ENCODE measurements around the gene KIF11.
"Not testable (repeated sequence)": the region's sequence is repeated elsewhere in the genome, so short reads cannot be mapped to it uniquely, and the experiment has no call there.

KIF11 gene

GRCh38 chr10:92592761-92593618, at the start of gene KIF11:
Gene KIF11, plus strand, starts transcription at chr10:92593130. Its CDS starts 246 bp downstream, at chr10:92593376.
- peak; percentile 94 to 95 for DNase-seq (ENCODE audit: low read depth in 2 of 2, low spot score in 1 of 2)

DNA sequence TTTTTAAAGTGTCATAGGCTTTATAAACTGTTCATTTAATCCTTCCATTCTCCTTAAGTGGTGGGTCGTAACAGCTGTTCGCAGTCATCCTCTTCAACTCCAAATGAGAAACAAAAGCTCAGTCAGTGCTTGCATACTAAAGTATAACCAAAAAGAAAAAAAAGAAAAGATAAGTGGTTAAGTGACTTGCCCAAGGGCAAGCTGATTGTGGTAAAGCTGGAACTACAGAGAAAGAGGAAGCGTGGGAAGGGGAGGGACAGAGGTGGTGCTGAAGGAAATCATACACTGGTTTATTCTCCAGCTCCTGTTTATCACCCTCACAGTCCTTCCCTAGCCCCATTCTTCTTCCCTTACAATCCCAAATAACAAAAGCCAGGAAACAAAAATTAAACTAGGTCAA, 48.6 kb upstream of the KIF11 start:
- no peak for DNase-seq (ENCODE audit: low read depth in 2 of 2, low spot score in 1 of 2)

DNA sequence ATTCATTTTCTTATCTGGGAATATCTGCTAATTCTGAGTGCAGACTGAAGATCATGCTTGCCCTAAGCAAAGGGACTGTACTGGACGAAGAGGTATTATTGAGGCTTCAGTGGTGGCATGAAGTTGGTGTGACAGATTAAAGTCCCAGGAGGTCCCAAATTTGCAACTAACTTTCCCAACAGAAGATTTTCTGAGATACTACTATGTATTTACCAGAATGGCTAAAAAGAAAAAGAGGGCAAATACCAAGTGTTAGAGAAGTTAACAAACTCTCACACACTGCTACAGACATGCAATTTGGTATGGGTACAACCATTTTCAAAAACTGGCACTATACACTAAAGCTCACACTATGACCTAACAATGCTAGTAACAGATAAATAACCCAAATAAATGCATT, 47.4 kb upstream of the KIF11 start:
- no peak for DNase-seq (ENCODE audit: low read depth in 2 of 2, low spot score in 1 of 2)

DNA sequence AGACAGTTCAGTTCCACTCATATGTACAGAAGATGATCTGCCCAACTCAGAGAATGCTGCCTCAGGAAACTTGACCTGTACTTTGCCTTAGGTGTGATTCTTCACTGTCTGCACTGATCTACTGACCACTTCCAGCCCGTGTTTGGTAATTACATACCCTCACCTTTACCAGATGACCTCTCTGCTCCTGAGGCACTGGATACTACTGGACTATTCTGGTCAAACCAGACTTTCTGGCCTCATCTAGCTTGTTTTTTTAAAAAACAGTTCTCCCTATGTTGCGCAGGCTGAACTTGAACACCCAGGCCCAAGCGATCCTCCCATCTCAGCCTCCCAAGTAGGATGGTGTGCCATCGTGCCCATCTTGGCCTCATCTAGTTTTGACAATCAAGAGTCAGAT, 45.3 kb upstream of the KIF11 start:
- no peak for DNase-seq (ENCODE audit: low read depth in 2 of 2, low spot score in 1 of 2)

DNA sequence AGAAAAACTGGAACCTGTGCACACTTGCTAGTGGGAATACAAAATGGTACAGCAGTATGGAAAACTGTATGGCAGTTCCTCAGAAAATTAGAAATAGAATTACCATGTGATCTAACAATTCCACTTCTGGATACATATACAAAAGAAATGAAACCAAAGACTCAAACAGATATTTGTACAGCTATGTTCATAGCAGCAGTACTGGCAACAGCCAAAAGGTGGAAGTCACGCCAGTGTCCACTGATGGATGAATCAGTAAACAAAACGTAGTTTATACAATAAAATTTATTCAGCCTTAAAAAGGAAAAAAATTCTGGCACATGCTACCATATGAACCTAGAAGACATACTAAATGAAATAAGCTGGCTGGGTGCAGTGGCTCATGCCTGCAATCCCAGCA, 42.0 kb upstream of the KIF11 start:
- no peak for DNase-seq (ENCODE audit: low read depth in 2 of 2, low spot score in 1 of 2)

DNA sequence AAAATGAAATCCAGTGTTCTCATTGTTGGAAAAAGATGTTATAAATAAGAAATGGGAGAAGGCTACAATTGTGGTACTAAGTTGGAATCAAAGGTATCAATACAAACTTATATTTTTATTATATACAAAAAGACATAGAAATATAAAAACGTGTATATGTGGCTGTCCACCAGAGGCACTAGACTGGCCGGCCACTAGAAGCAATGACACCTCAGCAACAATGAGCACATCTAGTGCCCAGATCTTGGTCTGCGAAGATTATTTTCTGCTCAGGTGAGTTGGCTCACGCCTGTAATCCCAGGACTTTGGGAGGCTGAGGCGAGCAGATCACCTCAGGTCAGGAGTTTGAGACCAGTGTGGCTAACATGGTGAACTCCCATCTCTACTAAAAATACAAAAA, 40.6 kb upstream of the KIF11 start:
- no peak for DNase-seq (ENCODE audit: low read depth in 2 of 2, low spot score in 1 of 2)

DNA sequence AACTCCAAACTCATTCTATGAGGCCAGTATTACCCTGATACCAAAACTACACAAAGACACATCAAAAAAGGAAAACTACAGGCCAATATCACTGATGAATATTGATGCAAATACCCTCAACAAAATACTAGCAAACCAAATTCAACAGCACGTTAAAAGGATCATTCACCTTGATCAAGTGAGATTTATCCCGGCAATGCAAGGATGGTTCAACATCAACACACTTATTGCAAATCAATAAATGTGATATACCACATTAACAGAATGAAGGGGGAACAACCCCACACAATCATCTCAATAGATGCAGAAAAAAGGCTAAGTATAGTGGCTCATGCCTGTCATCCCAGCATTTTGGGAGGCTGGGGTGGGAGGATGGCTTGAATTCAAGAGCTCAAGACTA, 39.0 kb upstream of the KIF11 start:
- no peak for DNase-seq (ENCODE audit: low read depth in 2 of 2, low spot score in 1 of 2)

DNA sequence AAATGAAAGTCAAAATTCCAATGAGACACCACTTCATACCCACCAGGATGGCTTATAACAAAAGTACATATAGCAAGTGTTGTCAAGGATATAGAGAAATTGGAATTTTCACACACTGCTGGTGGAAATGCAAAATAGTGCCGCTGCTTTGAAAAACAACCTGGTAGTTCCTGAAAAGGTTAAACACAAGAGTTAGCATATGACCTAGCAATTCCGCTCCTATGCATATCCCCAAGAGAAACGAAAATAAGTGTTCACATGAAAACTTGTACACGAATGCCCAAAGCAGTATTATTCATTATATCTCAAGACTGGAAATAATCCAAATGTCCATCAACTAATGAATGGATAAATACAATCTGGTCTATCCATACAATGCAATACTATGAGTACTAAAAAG, 33.9 kb upstream of the KIF11 start:
- DNase-seq (ENCODE audit: low read depth in 2 of 2, low spot score in 1 of 2), result no peak

GRCh38 chr10:92562424-92562823, 30.5 kb upstream of the KIF11 start:
- no peak for DNase-seq (ENCODE audit: low read depth in 2 of 2, low spot score in 1 of 2)

DNA sequence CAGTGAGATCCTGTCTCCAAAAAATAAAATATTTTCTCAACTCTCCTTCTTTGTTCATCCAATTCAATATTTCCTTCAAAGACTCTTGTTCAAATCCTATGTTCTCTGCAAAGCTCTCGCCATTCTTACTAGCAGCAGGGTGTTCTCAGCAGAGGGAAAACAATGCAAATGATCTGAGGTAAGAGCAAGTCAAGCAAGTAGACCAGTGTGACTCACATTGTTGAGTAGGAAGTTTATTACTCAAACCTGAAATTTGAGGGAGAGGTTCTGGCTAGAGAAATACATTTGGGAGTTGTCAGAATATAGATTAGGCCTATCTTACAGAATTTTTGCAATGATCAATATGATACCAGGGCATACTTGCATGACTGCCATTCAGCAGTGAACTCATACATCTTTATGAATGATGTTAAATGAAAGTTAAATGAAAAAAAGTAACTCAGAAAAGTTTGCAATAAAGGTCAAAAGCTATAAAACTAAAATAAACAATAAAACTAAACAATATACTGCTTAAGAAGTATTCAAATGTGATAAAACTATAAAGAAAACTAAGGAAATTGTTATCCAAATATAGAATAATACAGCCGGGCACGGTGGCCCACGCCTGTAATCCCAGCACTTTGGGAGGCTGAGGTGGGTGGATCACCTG, 24.9 kb upstream of the KIF11 start:
- no peak for DNase-seq (ENCODE audit: low read depth in 2 of 2, low spot score in 1 of 2)

DNA sequence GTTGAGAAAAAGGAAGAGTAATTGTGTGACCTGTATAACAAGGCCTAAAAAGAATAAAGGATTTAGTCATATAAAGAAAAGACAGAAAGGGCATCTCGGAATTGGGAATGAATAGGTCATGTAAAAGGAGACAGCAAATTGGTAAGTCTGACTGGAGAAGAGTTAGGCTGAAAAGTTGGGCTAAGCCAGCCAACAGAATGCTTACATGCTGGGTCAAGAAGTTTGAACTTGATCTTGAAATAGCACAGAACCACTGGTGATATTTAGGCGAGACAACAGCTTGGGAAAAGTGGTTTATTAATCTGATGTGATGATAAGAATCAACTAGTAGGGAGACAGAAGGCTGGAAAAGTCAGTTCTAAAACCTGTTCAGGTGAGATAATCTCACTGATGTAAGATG, 23.9 kb upstream of the KIF11 start:
- DNase-seq (ENCODE audit: low read depth in 2 of 2, low spot score in 1 of 2), result no peak

DNA sequence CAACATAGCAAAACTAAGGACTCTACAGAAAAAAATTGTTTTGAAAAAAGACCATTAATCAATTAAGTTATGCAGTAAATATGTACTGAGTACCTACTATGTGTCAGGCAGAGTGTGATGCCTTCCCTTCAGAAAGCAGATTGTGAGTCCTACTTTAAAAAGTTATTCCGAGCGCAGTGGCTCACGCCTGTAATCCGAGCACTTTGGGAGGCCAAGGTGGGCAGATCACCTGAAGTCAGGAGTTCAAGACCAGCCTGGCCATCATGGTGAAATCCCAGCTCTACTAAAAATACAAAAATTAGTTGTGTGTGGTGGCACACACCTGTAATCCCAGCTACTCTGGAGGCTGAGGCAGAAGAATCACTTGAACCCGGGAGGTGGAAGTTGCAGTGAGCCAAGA, 23.3 kb upstream of the KIF11 start:
- not testable (repeated sequence) for DNase-seq (ENCODE audit: low read depth in 2 of 2, low spot score in 1 of 2)

DNA sequence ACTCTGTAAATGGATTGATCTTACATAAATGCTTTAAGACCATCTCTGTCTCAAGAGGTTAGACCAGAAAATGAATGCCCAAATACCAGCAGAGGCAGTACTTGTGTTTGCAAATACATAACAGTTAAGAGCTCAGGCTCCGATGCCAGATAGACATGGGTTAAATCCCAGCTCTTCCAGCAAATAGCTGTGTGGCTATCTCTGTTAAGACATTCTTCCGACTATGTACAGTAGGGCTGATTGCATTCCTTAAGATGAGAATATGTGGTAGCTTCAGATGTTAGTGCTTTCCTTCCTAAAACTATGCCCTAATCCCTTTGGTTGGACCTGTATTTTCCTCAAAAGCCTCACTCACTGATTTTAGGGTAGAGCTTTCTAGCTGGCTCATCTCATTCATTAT, 21.3 kb upstream of the KIF11 start:
- no peak for DNase-seq (ENCODE audit: low read depth in 2 of 2, low spot score in 1 of 2)

DNA sequence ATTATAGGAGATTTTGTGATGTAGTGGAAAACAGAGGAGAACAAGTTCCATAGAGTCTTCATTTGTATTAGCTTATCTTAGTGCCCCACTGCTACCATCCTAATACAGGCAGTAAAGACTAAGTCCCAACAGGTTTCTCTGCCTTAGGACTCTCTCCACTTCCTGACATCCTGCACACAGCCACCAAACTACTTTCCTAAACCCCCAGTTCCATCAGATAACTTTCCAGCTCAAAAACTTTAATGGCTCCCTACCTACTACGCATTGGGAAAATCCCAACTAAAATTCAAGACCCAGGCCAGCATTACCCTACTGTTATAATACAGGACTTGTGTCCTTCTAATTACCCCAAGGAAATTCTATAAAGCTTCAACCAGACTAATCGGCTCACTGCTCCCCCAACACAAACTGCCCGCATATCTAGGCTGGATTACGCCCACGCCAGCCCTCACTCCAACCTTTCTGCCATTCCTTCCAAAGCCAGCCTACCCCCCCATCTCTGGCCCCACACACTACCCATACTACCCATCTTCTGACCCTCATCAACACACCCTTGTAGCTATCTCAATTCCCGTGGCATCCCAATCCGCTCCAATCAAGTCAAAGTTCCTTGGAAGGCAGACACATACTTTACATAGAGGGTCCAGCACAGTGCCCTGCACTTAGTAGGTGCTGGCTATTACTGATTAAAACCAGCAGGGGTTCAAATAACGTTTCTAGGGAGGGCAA, 20.4 kb upstream of the KIF11 start:
- no peak for DNase-seq (ENCODE audit: low read depth in 2 of 2, low spot score in 1 of 2)

GRCh38 chr10:92573091-92573797, 19.7 kb upstream of the KIF11 start:
- peak in 1 of 2 donors; percentile 4 for DNase-seq (ENCODE audit: low read depth in 2 of 2, low spot score in 1 of 2)

DNA sequence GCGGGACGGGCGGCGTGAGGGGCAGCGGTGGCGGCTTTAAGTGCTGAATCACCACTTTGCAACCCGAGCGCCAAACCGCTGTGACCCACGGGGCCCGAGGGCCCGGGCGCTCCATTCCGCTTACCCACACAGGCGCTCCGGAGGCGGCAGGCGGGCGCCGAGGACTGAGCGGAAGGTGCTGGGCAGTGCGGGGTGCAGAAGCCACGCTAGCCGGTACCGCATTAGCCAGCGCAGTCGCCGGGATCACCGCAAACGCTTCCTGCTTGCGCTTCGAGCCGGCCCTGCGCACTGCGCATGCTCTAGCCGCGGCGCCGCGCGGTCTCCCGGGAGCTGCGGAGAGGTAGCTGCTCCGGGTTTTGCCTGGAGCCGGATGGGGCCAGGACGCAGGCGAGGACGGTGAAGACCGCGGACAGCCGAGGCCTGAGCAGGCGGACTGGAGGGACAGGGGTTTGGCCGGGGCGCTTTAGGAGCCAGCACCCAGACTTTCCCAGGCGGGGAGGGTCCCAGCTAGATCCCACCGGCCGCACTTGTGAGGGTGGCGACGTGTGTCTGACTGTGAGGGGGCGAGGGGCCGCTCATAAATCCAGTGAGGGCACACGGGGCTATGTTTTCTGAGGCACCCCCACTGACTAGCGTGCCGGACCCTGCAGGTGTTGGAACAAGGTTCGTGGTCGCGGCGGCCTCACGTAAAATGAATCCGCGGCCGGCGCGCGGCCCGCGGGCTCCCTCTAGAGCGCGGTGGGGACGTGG, 19.0 kb upstream of the KIF11 start, which contains the start of gene IDE:
Gene IDE, minus strand, starts transcription at position 296 of the 750 bp plus-strand sequence. Its CDS starts 74 bp downstream, at position 222.
- peak; percentile 49 to 52 for DNase-seq (ENCODE audit: low read depth in 2 of 2, low spot score in 1 of 2)

DNA sequence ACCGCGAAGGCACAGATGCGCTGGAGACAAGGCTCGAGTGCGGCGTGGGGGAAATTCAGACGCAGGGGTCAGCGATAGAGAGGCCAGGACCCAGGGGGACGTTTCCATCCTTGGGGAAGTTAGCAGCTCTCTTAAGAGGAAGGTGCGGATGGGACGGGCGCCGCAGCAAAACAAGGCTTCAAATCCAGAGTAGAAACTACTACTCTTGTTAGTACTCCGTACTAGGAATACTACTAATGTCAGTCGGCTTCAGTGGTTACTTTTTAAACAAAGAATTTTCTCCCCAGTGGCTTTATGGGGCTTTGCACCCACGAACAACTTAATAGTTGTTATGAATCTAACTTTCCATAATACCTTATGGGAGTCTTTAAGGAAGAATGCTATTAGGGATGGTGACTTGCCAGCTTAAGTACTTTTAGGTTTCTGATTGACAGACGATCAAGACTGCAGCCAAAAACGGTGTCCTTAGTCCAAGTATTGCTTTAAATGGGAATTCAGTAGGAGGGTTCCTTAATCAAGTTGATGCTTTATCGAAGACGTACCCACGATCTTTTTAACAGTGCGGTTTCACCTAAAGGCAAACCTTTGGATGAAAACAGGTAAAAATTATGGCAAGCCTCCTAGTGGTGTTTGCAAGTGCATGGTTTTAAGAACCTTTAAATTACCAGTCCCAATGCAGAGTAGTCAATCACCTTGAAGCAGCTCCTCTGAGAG, 18.2 kb upstream of the KIF11 start:
- no peak for DNase-seq (ENCODE audit: low read depth in 2 of 2, low spot score in 1 of 2)

DNA sequence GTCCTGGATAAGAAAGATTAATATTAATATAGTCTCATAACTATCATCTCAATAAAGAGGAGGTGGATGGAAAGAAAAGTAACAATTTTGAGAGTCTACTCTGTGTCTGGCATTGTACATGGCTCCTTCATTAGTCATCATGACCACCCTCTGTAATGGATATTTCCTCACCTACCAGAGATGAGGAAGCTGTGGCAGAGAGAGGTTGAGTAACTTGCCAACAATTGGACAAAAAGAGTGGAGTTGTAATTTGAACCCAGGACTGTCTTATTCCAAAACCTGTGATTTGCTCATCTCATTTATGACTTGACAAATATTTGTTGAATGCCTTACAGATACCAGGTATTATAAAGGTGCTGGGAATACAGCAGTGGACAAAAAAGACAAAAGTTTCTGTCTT, 17.0 kb upstream of the KIF11 start:
- DNase-seq (ENCODE audit: low read depth in 2 of 2, low spot score in 1 of 2), result no peak

DNA sequence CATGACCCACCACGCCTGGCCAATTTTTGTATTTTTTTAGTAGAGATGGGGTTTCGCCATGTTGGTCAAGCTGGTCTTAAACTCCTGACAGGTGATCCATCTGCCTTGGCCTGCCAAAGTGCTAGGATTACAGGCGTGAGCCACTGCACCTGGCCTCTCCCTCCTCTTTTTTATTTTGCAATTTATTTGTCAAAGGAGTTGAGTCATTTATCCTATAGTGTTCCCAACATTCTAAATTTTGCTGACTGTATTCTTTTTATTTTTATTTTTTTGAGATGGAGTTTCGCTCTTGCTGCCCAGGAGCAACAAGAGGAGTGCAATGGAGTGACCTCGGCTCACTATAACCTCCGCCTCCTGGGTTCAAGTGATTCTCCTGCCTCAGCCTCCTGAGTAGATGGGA, 10.6 kb upstream of the KIF11 start:
- not testable (repeated sequence) for DNase-seq (ENCODE audit: low read depth in 2 of 2, low spot score in 1 of 2)

Measured in stimulated activated CD8-positive, alpha-beta memory T cell treated with anti-CD3 and anti-CD28 coated beads, Interleukin-4, amount 100 ng/mL, for 4 hours (primary cell).